Caco-2 (cell line): Measurements from ENCODE around the gene COA5. TPM values are rescaled to one million over a fixed set of nuclear protein-coding genes. Genes with fewer than 3 reads are reported as not detected.

ENCODE experiments used
- BruUV-seq: library from RNA; stranded (reverse); fragments of 400-500 nt; replicated peaks from 2 replicates; lab custom pipeline; 2021; lab: Mats Ljungman, UMichigan
- CTCF ChIA-PET: fragments of 300-600 bp; sonication (Branson Sonifier 250); formaldehyde crosslinking; loops from one replicate; lab custom pipeline; 2022; ENCODE audit warnings: antibody characterized with exemption; lab: Charles Lee
- POLR2A ChIA-PET: fragments of 300-600 bp; sonication (Branson Sonifier 250); formaldehyde crosslinking; loops from one replicate; lab custom pipeline; 2022; ENCODE audit warnings: antibody characterized with exemption; lab: Charles Lee
- DNase-seq, 2 experiments: peaks; one replicate each; pipeline versions ENCODE4 v3.0.0 to v3.0.0-alpha.2; 2020 to 2022
- H3K27me3 ChIP-seq: replicated peaks from 2 replicates; pipeline ENCODE4 v1.6.0; 2011; ENCODE audit warnings: low read length; ENCODE audit not compliant: control insufficient read depth, insufficient read depth
- H3K36me3 ChIP-seq: 2 replicates; pipeline ENCODE4 v1.5.1; 2011; ENCODE audit warnings: low read length; ENCODE audit not compliant: control insufficient read depth, insufficient read depth
- H3K4me1 ChIP-seq: fragments of 250-450 bp; sonication (Bioruptor Pico); 2 replicates; pipeline ENCODE4 v1.5.1; 2020; ENCODE audit warnings: mild to moderate bottlenecking
- H3K4me3 ChIP-seq: 2 replicates; pipeline ENCODE4 v1.5.1; 2011; ENCODE audit warnings: low read depth, mild to moderate bottlenecking, control low read depth, low read length
- H3K9me3 ChIP-seq: fragments of 250-450 bp; sonication (Bioruptor Pico); 2 replicates; pipeline ENCODE4 v1.5.1; 2020; ENCODE audit warnings: mild to moderate bottlenecking, moderate library complexity
- H3K27ac Mint-ChIP-seq: one replicate; pipeline ENCODE4 v1.8.0; 2022; ENCODE audit warnings: mixed read lengths; ENCODE audit not compliant: unreplicated experiment
- H3K27me3 Mint-ChIP-seq: one replicate; pipeline ENCODE4 v1.8.0; 2022; ENCODE audit warnings: mixed read lengths; ENCODE audit not compliant: insufficient read depth, unreplicated experiment
- H3K36me3 Mint-ChIP-seq: one replicate; pipeline ENCODE4 v1.8.0; 2022; ENCODE audit warnings: mild to moderate bottlenecking, mixed read lengths; ENCODE audit not compliant: insufficient read depth, unreplicated experiment
- H3K4me1 Mint-ChIP-seq: one replicate; pipeline ENCODE4 v1.8.0; 2022; ENCODE audit warnings: low read depth, mixed read lengths; ENCODE audit not compliant: unreplicated experiment
- H3K4me3 Mint-ChIP-seq: one replicate; pipeline ENCODE4 v1.8.0; 2022; ENCODE audit warnings: mild to moderate bottlenecking, moderate library complexity, mixed read lengths; ENCODE audit not compliant: unreplicated experiment
- H3K9me3 Mint-ChIP-seq: one replicate; pipeline ENCODE4 v1.8.0; 2022; ENCODE audit warnings: mixed read lengths; ENCODE audit not compliant: unreplicated experiment
- intact Hi-C: fragments of 100-400 bp; cut with micrococcal nuclease; formaldehyde crosslinking; loops from one replicate; pipeline ENCODE4 v1.10.0; 2022; ENCODE audit not compliant: unreplicated experiment
- total RNA-seq: library from RNA; stranded (reverse); gene quantifications from 2 replicates; pipeline ENCODE4 v1.2.3, GENCODE V29; 2022
- TF ChIP-seq, protein P1 (sequence below), 2 experiments: fragments of 200-600 bp in 1 of 2; IDR thresholded peaks; 1 replicate in 1 of 2; 2 replicates in 1 of 2; pipeline versions ENCODE4 v1.5.1 to v1.8.0; 2011 to 2022; ENCODE audit warnings: antibody characterized with exemption in 1 of 2, control low read depth in 1 of 2, inconsistent platforms in 1 of 2, low read depth in 1 of 2, low read length in 1 of 2, mild to moderate bottlenecking in 1 of 2, moderate library complexity in 1 of 2; ENCODE audit not compliant: insufficient read depth in 1 of 2, severe bottlenecking in 1 of 2, unreplicated experiment in 1 of 2

The COA5 gene
- total RNA-seq, 1 experiment from 2014 or later = 35.7 TPM

DNA sequence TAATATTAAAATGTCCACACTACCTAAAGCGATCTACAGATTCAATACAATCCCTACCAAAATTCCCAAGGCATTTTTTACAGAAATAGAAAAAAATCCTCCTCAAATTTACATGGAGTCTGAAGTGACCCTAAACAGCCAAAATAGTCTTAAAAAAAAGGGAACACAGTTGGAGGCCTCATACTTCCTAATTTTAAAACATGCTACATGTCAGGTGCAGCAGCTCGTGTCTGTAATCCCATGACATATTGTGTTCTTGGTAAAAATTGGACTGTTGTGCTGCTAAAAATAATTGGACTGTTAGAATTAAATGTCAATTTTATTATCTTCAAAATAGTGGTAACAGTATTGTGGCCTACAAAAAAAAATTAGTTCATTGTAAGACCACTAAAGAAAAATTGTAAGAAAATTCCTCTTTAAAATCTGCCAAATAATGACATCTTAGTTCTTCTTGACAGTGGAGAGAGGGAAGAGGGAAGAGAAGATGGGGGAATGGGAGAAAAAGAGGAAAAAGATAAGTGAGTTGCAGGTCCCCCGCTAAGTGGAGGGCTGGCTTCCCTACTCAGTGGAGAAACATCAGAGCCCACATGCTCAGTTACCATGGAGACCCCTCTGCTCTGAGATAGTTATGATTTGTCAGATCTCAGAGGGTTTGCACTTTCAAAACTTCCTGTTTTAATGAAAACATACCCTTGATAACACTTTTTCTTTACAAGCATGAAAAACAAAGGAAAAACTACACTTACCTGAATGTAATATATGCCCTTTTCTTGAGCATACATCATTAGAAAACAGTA, 46.6 kb upstream of the COA5 start:
- POLR2A ChIA-PET = no interaction called here
- Histone ChIP-seq H3K9me3 (no peaks in the 10 kb centered on the region), H3K4me1 (no peaks in the 10 kb centered on the region), H3K36me3 (no peaks in the 10 kb centered on the region), H3K4me3 (no peak overlapping the region), H3K27me3 (no peaks in the 10 kb centered on the region)
- Mint-ChIP-seq H3K4me1 (peaks cover 11% of the 10 kb centered on the region), H3K27me3 (no peaks in the 10 kb centered on the region), H3K4me3 (no peak overlapping the region), H3K9me3 (peaks cover 4% of the 10 kb centered on the region), H3K27ac (no peak overlapping the region), H3K36me3 (peaks cover 6% of the 10 kb centered on the region)
- no TSS peak for BruUV-seq
- DNase-seq = no peak
- intact Hi-C loops = no loop called here
- CTCF ChIA-PET = no interaction called here
- TF ChIP-seq, protein P1, sequence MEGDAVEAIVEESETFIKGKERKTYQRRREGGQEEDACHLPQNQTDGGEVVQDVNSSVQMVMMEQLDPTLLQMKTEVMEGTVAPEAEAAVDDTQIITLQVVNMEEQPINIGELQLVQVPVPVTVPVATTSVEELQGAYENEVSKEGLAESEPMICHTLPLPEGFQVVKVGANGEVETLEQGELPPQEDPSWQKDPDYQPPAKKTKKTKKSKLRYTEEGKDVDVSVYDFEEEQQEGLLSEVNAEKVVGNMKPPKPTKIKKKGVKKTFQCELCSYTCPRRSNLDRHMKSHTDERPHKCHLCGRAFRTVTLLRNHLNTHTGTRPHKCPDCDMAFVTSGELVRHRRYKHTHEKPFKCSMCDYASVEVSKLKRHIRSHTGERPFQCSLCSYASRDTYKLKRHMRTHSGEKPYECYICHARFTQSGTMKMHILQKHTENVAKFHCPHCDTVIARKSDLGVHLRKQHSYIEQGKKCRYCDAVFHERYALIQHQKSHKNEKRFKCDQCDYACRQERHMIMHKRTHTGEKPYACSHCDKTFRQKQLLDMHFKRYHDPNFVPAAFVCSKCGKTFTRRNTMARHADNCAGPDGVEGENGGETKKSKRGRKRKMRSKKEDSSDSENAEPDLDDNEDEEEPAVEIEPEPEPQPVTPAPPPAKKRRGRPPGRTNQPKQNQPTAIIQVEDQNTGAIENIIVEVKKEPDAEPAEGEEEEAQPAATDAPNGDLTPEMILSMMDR (IDR thresholded peaks at IDR 0.05; ENCODE audit: insufficient read depth in 1 of 2, low read depth in 1 of 2, low read length in 1 of 2, severe bottlenecking in 1 of 2, unreplicated experiment in 1 of 2) = no peak

DNA sequence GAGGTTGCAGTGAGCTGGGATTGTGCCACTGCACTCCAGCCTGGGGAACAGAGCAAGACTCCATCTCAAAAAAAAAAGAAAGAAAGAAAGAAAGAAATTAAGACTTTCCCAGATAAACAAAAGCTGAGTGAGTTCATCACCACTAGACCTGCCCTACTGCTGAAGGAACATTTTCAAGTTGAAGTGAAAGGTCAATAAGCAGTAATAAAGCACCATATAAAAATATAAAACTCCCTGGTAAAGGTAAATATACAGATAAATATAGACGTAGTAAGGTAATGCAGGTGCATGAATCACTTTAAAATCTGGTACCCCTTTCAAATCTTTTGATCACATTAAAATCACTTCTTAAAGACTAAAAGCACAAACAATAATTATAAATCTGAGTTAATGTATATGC, 42.7 kb upstream of the COA5 start:
- H3K36me3 Mint-ChIP-seq = peaks cover 15% of the 10 kb centered on the region

DNA sequence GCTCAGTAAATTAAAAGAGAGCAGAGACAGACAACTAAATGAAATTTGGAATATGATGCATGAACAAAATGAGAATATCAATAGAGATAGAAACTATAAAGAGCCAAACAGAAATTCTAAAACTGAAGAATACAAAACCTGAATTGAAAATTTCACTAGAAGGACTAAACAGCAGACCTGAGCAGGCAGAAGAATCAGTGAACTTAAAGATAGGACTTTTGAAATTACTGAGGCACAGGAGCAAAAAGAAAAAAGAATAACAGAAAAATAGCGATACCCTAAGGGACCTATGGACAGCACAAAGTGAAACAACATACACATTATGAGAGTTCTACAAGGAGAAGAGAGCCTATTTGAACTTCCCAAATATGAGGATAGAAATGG, 41.7 kb upstream of the COA5 start:
- POLR2A ChIA-PET = no interaction called here
- no peak overlapping the region for H3K4me3 Mint-ChIP-seq
- H3K4me3 ChIP-seq = no peak overlapping the region

More for the DNA sequence above, 42.7 kb upstream of the COA5 start:
- TF ChIP-seq, protein P1 (IDR thresholded peaks at IDR 0.05; ENCODE audit: insufficient read depth in 1 of 2, low read depth in 1 of 2, low read length in 1 of 2, severe bottlenecking in 1 of 2, unreplicated experiment in 1 of 2) = no peak
- no peaks in the 10 kb centered on the region for H3K27me3 Mint-ChIP-seq
- no peak overlapping the region for H3K27ac Mint-ChIP-seq
- no peaks in the 10 kb centered on the region for H3K4me1 ChIP-seq
- H3K27me3 ChIP-seq = no peaks in the 10 kb centered on the region
- no TSS peak for BruUV-seq
- no peaks in the 10 kb centered on the region for H3K9me3 Mint-ChIP-seq
- peaks cover 17% of the 10 kb centered on the region for H3K4me1 Mint-ChIP-seq
- DNase-seq = no peak
- peaks cover 1% of the 10 kb centered on the region; the same call in 1 of the 2 replicates for H3K36me3 ChIP-seq
- ChIA-PET CTCF (no interaction called here), POLR2A (no interaction called here)
- intact Hi-C loops = no loop called here
- H3K4me3 Mint-ChIP-seq = no peak overlapping the region
- H3K9me3 ChIP-seq = no peaks in the 10 kb centered on the region
- H3K4me3 ChIP-seq = no peak overlapping the region

More for the DNA sequence above, 41.7 kb upstream of the COA5 start:
- CTCF ChIA-PET = interaction anchor here (0.5 to 1.3 kb wide), 17 partner anchors 15 to 416 kb away, joined by 3 to 21 read pairs (median 5); partner anchors contain the start of genes COA5, MGAT4A and UNC50
- Mint-ChIP-seq H3K36me3 (peaks cover 21% of the 10 kb centered on the region), H3K27me3 (no peaks in the 10 kb centered on the region), H3K4me1 (peaks cover 17% of the 10 kb centered on the region), H3K9me3 (no peaks in the 10 kb centered on the region), H3K27ac (peak overlapping the region; percentile 4)
- no peak for DNase-seq
- Histone ChIP-seq H3K9me3 (no peaks in the 10 kb centered on the region), H3K4me1 (no peaks in the 10 kb centered on the region), H3K36me3 (peaks cover 1% of the 10 kb centered on the region; the same call in 1 of the 2 replicates), H3K27me3 (no peaks in the 10 kb centered on the region)
- intact Hi-C loops = loop anchor here (1.0 to 2.0 kb wide), 4 partner anchors 53 to 416 kb away; no protein-coding TSS in a partner anchor
- BruUV-seq = no TSS peak
- TF ChIP-seq, protein P1 (IDR thresholded peaks at IDR 0.05; ENCODE audit: insufficient read depth in 1 of 2, low read depth in 1 of 2, low read length in 1 of 2, severe bottlenecking in 1 of 2, unreplicated experiment in 1 of 2) = no peak
